HCT116 (cell line): ENCODE results near the gene GOLGA2.

Experiments
- CTCF ChIP-seq, 3 experiments: fragments of 200-600 bp in 1 of 3; sonication (generic) in 1 of 3; IDR thresholded peaks in 2 of 3; conservative IDR thresholded peaks in 1 of 3; 2 replicates each; pipeline ENCODE4 v1.5.1; 2012 to 2017; ENCODE audit warnings: low read depth in 2 of 3, low read length in 2 of 3, antibody characterized with exemption in 1 of 3, borderline replicate concordance in 1 of 3, control low read depth in 1 of 3, mild to moderate bottlenecking in 1 of 3, mixed read lengths in 1 of 3, mixed run types in 1 of 3, moderate library complexity in 1 of 3; ENCODE audit not compliant: insufficient read depth in 1 of 3
- EZH2 ChIP-seq: fragments of 200-600 bp; sonication (generic); IDR thresholded peaks from 2 replicates; pipeline ENCODE4 v1.6.1; 2017; ENCODE audit warnings: antibody characterized with exemption, mixed run types
- EZH2phosphoT487 ChIP-seq: fragments of 200-600 bp; IDR thresholded peaks from 2 replicates; pipeline ENCODE4 v1.6.1; 2018; ENCODE audit warnings: antibody characterized with exemption, borderline replicate concordance
- POLR2A ChIP-seq: IDR thresholded peaks from 2 replicates; pipeline ENCODE4 v1.7.0; 2011; ENCODE audit warnings: borderline replicate concordance; ENCODE audit not compliant: insufficient read depth, insufficient read length; ENCODE audit errors: extremely low read depth
- POLR2AphosphoS5 ChIP-seq: IDR thresholded peaks from 2 replicates; pipeline ENCODE4 v1.6.1; 2011; ENCODE audit warnings: mild to moderate bottlenecking, low read depth, low read length, moderate library complexity
- RAD21 ChIP-seq: IDR thresholded peaks from 2 replicates; pipeline ENCODE4 v1.6.1; 2012; ENCODE audit warnings: low read depth, mild to moderate bottlenecking
- TF ChIP-seq, protein P1 (sequence below): IDR thresholded peaks from 2 replicates; pipeline ENCODE4 v1.6.1; 2012

GRCh38 chr9:128244091-128244836, 31.5 kb downstream of the GOLGA2 start:
- TF ChIP-seq CTCF (IDR thresholded peaks at IDR 0.05 in 2 of 3, conservative IDR thresholded peaks at IDR 0.05 in 1 of 3; ENCODE audit: borderline replicate concordance in 1 of 3, insufficient read depth in 1 of 3, low read depth in 2 of 3, low read length in 2 of 3) (no peak), EZH2phosphoT487 (no peak), POLR2A (no peak), EZH2 (no peak), POLR2AphosphoS5 (no peak), RAD21 (no peak)
- TF ChIP-seq, protein P1, sequence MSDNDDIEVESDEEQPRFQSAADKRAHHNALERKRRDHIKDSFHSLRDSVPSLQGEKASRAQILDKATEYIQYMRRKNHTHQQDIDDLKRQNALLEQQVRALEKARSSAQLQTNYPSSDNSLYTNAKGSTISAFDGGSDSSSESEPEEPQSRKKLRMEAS = no peak
